ENCODE results near the gene GRIK1.

DNA sequence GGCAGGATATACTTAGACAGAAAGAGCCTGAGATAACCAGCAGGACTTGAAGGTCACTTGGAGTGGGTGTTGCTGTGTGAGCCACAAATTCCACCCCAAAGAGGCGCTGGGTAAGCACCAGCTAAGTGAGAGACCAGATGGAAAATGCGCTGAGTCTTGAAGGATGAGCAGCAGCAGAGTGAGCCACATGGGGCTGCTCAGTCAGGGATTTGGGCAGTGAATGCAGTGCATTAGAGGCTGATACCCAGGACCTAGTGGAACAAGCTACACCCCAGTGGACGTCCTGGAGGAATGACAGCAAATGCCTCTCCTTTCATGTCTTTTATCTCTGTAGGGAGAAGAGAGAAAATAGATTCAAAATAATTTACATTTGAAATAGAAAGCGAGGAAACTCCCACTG is 11.3 kb downstream of the GRIK1 start:
- TF ChIP-seq, protein P1, sequence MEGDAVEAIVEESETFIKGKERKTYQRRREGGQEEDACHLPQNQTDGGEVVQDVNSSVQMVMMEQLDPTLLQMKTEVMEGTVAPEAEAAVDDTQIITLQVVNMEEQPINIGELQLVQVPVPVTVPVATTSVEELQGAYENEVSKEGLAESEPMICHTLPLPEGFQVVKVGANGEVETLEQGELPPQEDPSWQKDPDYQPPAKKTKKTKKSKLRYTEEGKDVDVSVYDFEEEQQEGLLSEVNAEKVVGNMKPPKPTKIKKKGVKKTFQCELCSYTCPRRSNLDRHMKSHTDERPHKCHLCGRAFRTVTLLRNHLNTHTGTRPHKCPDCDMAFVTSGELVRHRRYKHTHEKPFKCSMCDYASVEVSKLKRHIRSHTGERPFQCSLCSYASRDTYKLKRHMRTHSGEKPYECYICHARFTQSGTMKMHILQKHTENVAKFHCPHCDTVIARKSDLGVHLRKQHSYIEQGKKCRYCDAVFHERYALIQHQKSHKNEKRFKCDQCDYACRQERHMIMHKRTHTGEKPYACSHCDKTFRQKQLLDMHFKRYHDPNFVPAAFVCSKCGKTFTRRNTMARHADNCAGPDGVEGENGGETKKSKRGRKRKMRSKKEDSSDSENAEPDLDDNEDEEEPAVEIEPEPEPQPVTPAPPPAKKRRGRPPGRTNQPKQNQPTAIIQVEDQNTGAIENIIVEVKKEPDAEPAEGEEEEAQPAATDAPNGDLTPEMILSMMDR (IDR thresholded peaks at IDR 0.05), result no peak
- TF ChIP-seq POLR2A (IDR thresholded peaks at IDR 0.05), result no peak

All from thyroid gland (tissue), 4 donors.